PC-3 (cell line): ENCODE results near the gene POLR2E.

Experiments used
- CTCF ChIP-seq: fragments of 300-600 bp; sonication (generic); conservative IDR thresholded peaks from 2 replicates; pipeline ENCODE4 v1.5.1; 2017; ENCODE audit warnings: antibody characterized with exemption, low read depth, mild to moderate bottlenecking, low read length
- EZH2 ChIP-seq: fragments of 300-600 bp; sonication (generic); IDR thresholded peaks from one replicate; pipeline ENCODE4 v1.6.1; 2017; ENCODE audit warnings: antibody characterized with exemption, mild to moderate bottlenecking, low read length; ENCODE audit not compliant: unreplicated experiment

GRCh38 chr19:1129535-1129934 lies 34.4 kb upstream of the POLR2E start:
- TF ChIP-seq CTCF: no peak
- TF ChIP-seq EZH2: no peak
